K562 (cell line): Measurements from ENCODE around the gene CACTIN. TPM values are rescaled to one million over a fixed set of nuclear protein-coding genes. Genes with fewer than 3 reads are reported as not detected.

Source experiments
- ATAC-seq: fragments of 200-7000 bp; cut with Tn5 transposase; 3 replicates; pipeline ENCODE4 v1.9.1; 2020; ENCODE audit warnings: moderate library complexity
- BruUV-seq: library from RNA; stranded (reverse); fragments of 400-500 nt; replicated peaks from 2 replicates; lab custom pipeline; 2021; lab: Mats Ljungman, UMichigan
- CTCF ChIA-PET: fragments of 300-600 bp; formaldehyde crosslinking; extraction: SDS; loops from one replicate; lab custom pipeline; 2021; ENCODE audit warnings: low intra/inter-chr PET ratio; lab: Yijun Ruan, JAX
- POLR2A ChIA-PET: fragments of 300-600, 350-650 bp; sonication (Branson Sonifier 250); formaldehyde crosslinking; extraction: SDS; loops from one replicate; lab custom pipeline; 2021; ENCODE audit warnings: antibody characterized with exemption, inconsistent platforms; lab: Yijun Ruan, JAX
- DNase-seq, 4 experiments: peaks; one replicate each; pipeline versions ENCODE4 v3.0.0 to v3.0.0-alpha.2; 2011 to 2018; ENCODE audit warnings: low spot score in 3 of 4, mixed read lengths in 3 of 4; ENCODE audit errors: extremely low read depth in 1 of 4
- FAIRE-seq: peaks from 2 replicates; lab custom pipeline; 2011; peaks lifted over from hg19 to GRCh38; lab: Jason Lieb, UNC
- H2AFZ ChIP-seq: 2 replicates; pipeline ENCODE4 v1.6.0; 2011; ENCODE audit warnings: low read depth, low read length, control low read depth, inconsistent platforms
- H3K27ac ChIP-seq: fragments of 200-600 bp; 3 replicates; pipeline ENCODE4 v1.8.0; 2011; ENCODE audit warnings: low read depth, mild to moderate bottlenecking, control low read depth, inconsistent platforms, low read length, moderate library complexity, mixed read lengths; ENCODE audit errors: extremely low read depth
- H3K27me3 ChIP-seq, 2 experiments: fragments of 300-600 bp in 1 of 2; 2 replicates in 1 of 2; 3 replicates in 1 of 2; pipeline versions ENCODE4 v1.6.0 to v1.8.0; 2011; ENCODE audit warnings: inconsistent platforms in 2 of 2, low read length in 2 of 2, mild to moderate bottlenecking in 1 of 2, mixed read lengths in 1 of 2, moderate library complexity in 1 of 2; ENCODE audit not compliant: control insufficient read depth in 2 of 2, insufficient read depth in 2 of 2
- H3K36me3 ChIP-seq: fragments of 300-600 bp; 3 replicates; pipeline ENCODE4 v1.8.0; 2011; ENCODE audit warnings: mild to moderate bottlenecking, low read length, inconsistent platforms; ENCODE audit not compliant: control insufficient read depth, insufficient read depth
- H3K4me1 ChIP-seq, 2 experiments: fragments of 200-600 bp in 1 of 2; replicated peaks in 1 of 2; 2 replicates in 1 of 2; 3 replicates in 1 of 2; pipeline versions ENCODE4 v1.5.1 to v1.8.0; 2011; ENCODE audit warnings: inconsistent platforms in 2 of 2, low read length in 2 of 2, mild to moderate bottlenecking in 1 of 2, mixed read lengths in 1 of 2, moderate library complexity in 1 of 2; ENCODE audit not compliant: control insufficient read depth in 2 of 2, insufficient read depth in 2 of 2
- H3K4me2 ChIP-seq: 2 replicates; pipeline ENCODE4 v1.6.1; 2011; ENCODE audit warnings: low read length, control low read depth, inconsistent platforms, mixed read lengths; ENCODE audit not compliant: insufficient read depth
- H3K4me3 ChIP-seq: fragments of 200-600 bp; sonication (generic), shearing (Covaris generic); 2 replicates; pipeline ENCODE4 v1.5.1; 2016; ENCODE audit warnings: control low read depth, inconsistent platforms
- H3K79me2 ChIP-seq: fragments of 200-600 bp; 3 replicates; pipeline ENCODE4 v1.8.0; 2011; ENCODE audit warnings: low read length, inconsistent platforms; ENCODE audit not compliant: control insufficient read depth, insufficient read depth
- H3K9ac ChIP-seq, 2 experiments: 2 replicates each; pipeline versions ENCODE4 v1.6.0 to v1.6.1; 2011; ENCODE audit warnings: low read depth in 2 of 2, low read length in 2 of 2, control low read depth in 1 of 2, inconsistent platforms in 1 of 2, mild to moderate bottlenecking in 1 of 2, mixed read lengths in 1 of 2; ENCODE audit not compliant: insufficient read depth in 1 of 2
- H3K9me1 ChIP-seq: one replicate; pipeline ENCODE4 v1.6.0; 2011; ENCODE audit warnings: inconsistent platforms, mild to moderate bottlenecking, low read length, moderate library complexity; ENCODE audit not compliant: control insufficient read depth, insufficient read depth
- H3K9me3 ChIP-seq: replicated peaks from 2 replicates; pipeline ENCODE4 v1.5.1; 2011; ENCODE audit warnings: low read depth, low read length, inconsistent platforms; ENCODE audit not compliant: control insufficient read depth, insufficient read depth
- H4K20me1 ChIP-seq: replicated peaks from 2 replicates; pipeline ENCODE4 v1.6.1; 2011; ENCODE audit warnings: low read length, inconsistent platforms, mixed read lengths; ENCODE audit not compliant: control insufficient read depth, insufficient read depth
- E2F8 ChIP-seq: fragments of 450-650 bp; IDR thresholded peaks from 2 replicates; pipeline ENCODE4 v1.7.1; 2018; ENCODE audit warnings: mild to moderate bottlenecking, low read depth; ENCODE audit not compliant: partially characterized antibody
- ELF1 ChIP-seq: fragments of 200-800 bp; sonication (Bioruptor generic); IDR thresholded peaks from 2 replicates; pipeline ENCODE4 v1.6.1; 2016; ENCODE audit warnings: missing genetic modification characterization, missing compliant biosample characterization
- HMGN3 ChIP-seq: IDR thresholded peaks from 2 replicates; pipeline ENCODE4 v1.6.1; 2011; ENCODE audit warnings: borderline replicate concordance, low read depth, mild to moderate bottlenecking, mixed read lengths, low read length; ENCODE audit not compliant: insufficient read length; ENCODE audit errors: extremely low read depth
- MAFK ChIP-seq: IDR thresholded peaks from 2 replicates; pipeline ENCODE4 v1.6.1; 2011; ENCODE audit warnings: low read length, improper control_type of control experiment
- MAZ ChIP-seq, 2 experiments: fragments of 450-650 bp in 1 of 2; sonication (generic) in 1 of 2; formaldehyde crosslinking; IDR thresholded peaks in 1 of 2; conservative IDR thresholded peaks in 1 of 2; 2 replicates each; pipeline versions ENCODE4 v1.4.0 to v1.5.0; 2020; ENCODE audit warnings: mild to moderate bottlenecking in 1 of 2, missing genetic modification reagents in 1 of 2
- MYNN ChIP-seq, 2 experiments: sonication (generic); formaldehyde crosslinking in 1 of 2; IDR thresholded peaks; 2 replicates each; pipeline versions ENCODE4 v1.5.0 to v1.6.1; 2016 to 2020; ENCODE audit warnings: antibody characterized with exemption in 1 of 2, missing genetic modification reagents in 1 of 2
- ZBTB33 ChIP-seq: sonication (generic); formaldehyde crosslinking; IDR thresholded peaks from 2 replicates; pipeline ENCODE4 v1.8.1; 2023; ENCODE audit warnings: mild to moderate bottlenecking, missing genetic modification reagents
- WGBS: fragments of 100-300 bp; shearing (Covaris generic); methylation state at CpG from one replicate; pipeline ENCODE4 v1.1.6; 2016; ENCODE audit warnings: low coverage, mixed read lengths; ENCODE audit not compliant: insufficient coverage; ENCODE audit errors: missing lambda C conversion rate; 5-methylcytosine and 5-hydroxymethylcytosine counted together
- in situ Hi-C: fragments of 300-500 bp; cut with MboI; formaldehyde crosslinking; loops from 4 replicates; pipeline ENCODE4 v1.15.0; 2018; ENCODE audit warnings: inconsistent platforms, mixed read lengths
- intact Hi-C: fragments of 100-400 bp; cut with micrococcal nuclease; formaldehyde crosslinking; loops from 2 replicates; pipeline ENCODE4 v1.14.2; 2022
- polyA plus RNA-seq, 8 experiments: library from polyadenylated mRNA; depleted of rRNA in 4 of 8; stranded (reverse) in 5 of 8; unstranded in 3 of 8; fragments of >200 nt; fragmentation: Nextera tagmentation in 2 of 8; fragmentation: Illumina TruSeq in 1 of 8; extraction: Ambion mirVana in 2 of 8; extraction: Trizol in 1 of 8; gene quantifications; 2 replicates each; pipeline versions ENCODE4 v1.2.1 to v1.2.3, GENCODE V29; 2011 to 2014; ENCODE audit warnings: inconsistent platforms in 1 of 8, missing spikeins in 1 of 8
- total RNA-seq, 7 experiments: library from RNA; depleted of rRNA in 6 of 7; stranded (reverse); fragments of >200 nt in 6 of 7; fragmentation: Illumina TruSeq in 2 of 7; extraction: Trizol in 2 of 7; gene quantifications; 2 replicates each; pipeline versions ENCODE4 v1.2.1 to v1.2.3, GENCODE V29; 2011 to 2021; ENCODE audit warnings: low replicate concordance in 1 of 7
- TF ChIP-seq, protein P1 (sequence below): fragments of 450-650 bp; IDR thresholded peaks from 2 replicates; pipeline ENCODE4 v1.6.1; 2016
- TF ChIP-seq, protein P2 (sequence below): sonication (generic); formaldehyde crosslinking; IDR thresholded peaks from 2 replicates; pipeline ENCODE4 v1.8.0; 2022; ENCODE audit warnings: mild to moderate bottlenecking, missing genetic modification reagents

The CACTIN gene
- total and polyA plus RNA-seq, 9 of the 15 experiments (the other 6 are each of a cell fraction or from before 2014, with no cell fraction given): 0.15 to 49.2 (median 15.0) TPM

DNA sequence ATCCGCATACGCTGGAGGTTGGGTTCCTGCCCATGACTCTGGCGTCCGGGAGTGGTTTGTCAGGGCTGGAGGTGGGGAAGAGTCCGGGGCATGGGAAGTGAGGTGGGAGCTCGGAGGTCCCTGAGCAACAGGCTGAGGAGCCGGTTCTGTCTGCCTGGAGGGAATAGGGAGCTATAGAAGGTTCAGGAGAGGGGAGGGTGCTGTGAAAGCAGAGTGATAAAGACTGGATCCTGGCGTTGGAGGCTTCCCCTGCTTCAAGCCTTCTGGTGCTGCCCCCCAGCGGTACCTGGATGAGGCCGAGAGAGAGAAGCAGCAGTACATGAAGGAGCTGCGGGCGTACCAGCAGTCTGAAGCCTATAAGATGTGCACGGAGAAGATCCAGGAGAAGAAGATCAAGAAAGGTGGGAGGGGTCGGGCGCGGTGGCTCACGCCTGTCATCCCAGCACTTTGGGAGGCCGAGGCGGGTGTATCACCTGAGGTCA is 51.3 kb downstream of the CACTIN start (continued):
- TF ChIP-seq ZBTB33 (CRISPR knock-in tag): 0 out of 2 replicates have a peak, but pooled peaks have one; percentile 25

GRCh38 chr19:3573858-3574637 is 52.5 kb downstream of the CACTIN start:
- Histone ChIP-seq H3K4me3 (peak overlapping the region; percentile 98), H3K27me3 (no peaks in the 10 kb centered on the region), H3K27ac (peak overlapping the region; percentile 93), H3K9me1 (peaks cover under 1% of the 10 kb centered on the region), H3K9ac (peak overlapping the region; percentile 78 to 96), H4K20me1 (peaks cover 3% of the 10 kb centered on the region; the same call in 1 of the 2 replicates), H3K79me2 (peaks cover 20% of the 10 kb centered on the region), H3K4me1 (peaks cover 20 to 71% of the 10 kb centered on the region in 2 experiments), H3K9me3 (no peaks in the 10 kb centered on the region), H3K36me3 (peaks cover 44% of the 10 kb centered on the region), H3K4me2 (peak overlapping the region; percentile 81), H2AFZ (peak overlapping the region; percentile 67)
- ChIA-PET CTCF (interaction anchor here (0.6 kb wide), 1 partner anchor 30 kb away, joined by 4 read pairs; no protein-coding TSS in a partner anchor), POLR2A (interaction anchor here (0.6 to 2.1 kb wide), 6 partner anchors 13 to 159 kb away, joined by 3 to 11 read pairs (median 4); partner anchors contain the start of gene SMIM44)
- in situ Hi-C loops: no loop called here
- WGBS: 33% methylated on average over 34 of the region's 55 CpGs
- peak; percentile 88 to 97 (median 92) for DNase-seq
- no TSS peak for BruUV-seq
- intact Hi-C loops: loop anchor here (2.0 kb wide), 1 partner anchor 17 kb away; the partner anchor contains the start of gene MFSD12
- FAIRE-seq: peak; percentile 99
- peak; percentile 74 for ATAC-seq
- TF ChIP-seq MAZ (CRISPR knock-in tag; conservative IDR thresholded peaks at IDR 0.05 in 1 of 2, IDR thresholded peaks at IDR 0.05 in 1 of 2) (peak in 1 of 2 experiments; percentile 58; a peak in 2 of 4 replicates), MAFK (no peak), HMGN3 (peak; percentile 33), MYNN (IDR thresholded peaks at IDR 0.05) (peak; percentile 76), MYNN (CRISPR knock-in tag; IDR thresholded peaks at IDR 0.05) (no peak), E2F8 (no peak), ELF1 (tag) (peak; percentile 59)
- TF ChIP-seq, protein P1, sequence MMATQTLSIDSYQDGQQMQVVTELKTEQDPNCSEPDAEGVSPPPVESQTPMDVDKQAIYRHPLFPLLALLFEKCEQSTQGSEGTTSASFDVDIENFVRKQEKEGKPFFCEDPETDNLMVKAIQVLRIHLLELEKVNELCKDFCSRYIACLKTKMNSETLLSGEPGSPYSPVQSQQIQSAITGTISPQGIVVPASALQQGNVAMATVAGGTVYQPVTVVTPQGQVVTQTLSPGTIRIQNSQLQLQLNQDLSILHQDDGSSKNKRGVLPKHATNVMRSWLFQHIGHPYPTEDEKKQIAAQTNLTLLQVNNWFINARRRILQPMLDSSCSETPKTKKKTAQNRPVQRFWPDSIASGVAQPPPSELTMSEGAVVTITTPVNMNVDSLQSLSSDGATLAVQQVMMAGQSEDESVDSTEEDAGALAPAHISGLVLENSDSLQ: peak; percentile 97
- TF ChIP-seq, protein P2, sequence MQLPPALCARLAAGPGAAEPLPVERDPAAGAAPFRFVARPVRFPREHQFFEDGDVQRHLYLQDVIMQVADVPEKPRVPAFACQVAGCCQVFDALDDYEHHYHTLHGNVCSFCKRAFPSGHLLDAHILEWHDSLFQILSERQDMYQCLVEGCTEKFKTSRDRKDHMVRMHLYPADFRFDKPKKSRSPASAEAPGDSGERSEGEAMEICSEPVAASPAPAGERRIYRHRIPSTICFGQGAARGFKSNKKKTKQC (CRISPR knock-in tag): 0 out of 2 replicates have a peak, but pooled peaks have one; percentile 20
